22Rv1 (cell line): ENCODE measurements around the gene KRT37.

Experiments
- CTCF ChIP-seq: fragments of 450-650 bp; IDR thresholded peaks from 2 replicates; pipeline ENCODE4 v1.5.1; 2017; ENCODE audit warnings: mild to moderate bottlenecking
- ZFX ChIP-seq: fragments of 450-650 bp; IDR thresholded peaks from 2 replicates; pipeline ENCODE4 v1.6.1; 2017; ENCODE audit warnings: antibody characterized with exemption, borderline replicate concordance

GRCh38 chr17:41396996-41397660 is 27.3 kb downstream of the KRT37 start, which contains the start of gene KRT31:
- TF ChIP-seq CTCF (no peak), ZFX (no peak)
